Epithelial cell of proximal tubule (primary cell): ENCODE measurements around the gene KIF26B. TPM values are rescaled to one million over a fixed set of nuclear protein-coding genes. Genes with fewer than 3 reads are reported as not detected.
"Not testable (repeated sequence)": the region's sequence is repeated elsewhere in the genome, so short reads cannot be mapped to it uniquely, and the experiment has no call there.

ENCODE experiments used
- DNase-seq: peaks from one replicate; pipeline ENCODE4 v3.0.0-alpha.2; 2011; ENCODE audit warnings: low read depth
- H3K4me3 ChIP-seq: 2 replicates; pipeline ENCODE4 v1.5.1; 2011; ENCODE audit warnings: low read depth, mild to moderate bottlenecking, low read length
- total RNA-seq: library from RNA; depleted of rRNA; stranded (reverse); fragments of >200 nt; gene quantifications from 2 replicates; pipeline ENCODE4 v1.2.3, GENCODE V29; 2015
- TF ChIP-seq, protein P1 (sequence below): conservative IDR thresholded peaks from 2 replicates; pipeline ENCODE4 v1.5.1; 2012; ENCODE audit warnings: low read depth, mild to moderate bottlenecking, low read length

KIF26B gene
- total RNA-seq, 1 donor from 2014 or later = 2.8 TPM

DNA sequence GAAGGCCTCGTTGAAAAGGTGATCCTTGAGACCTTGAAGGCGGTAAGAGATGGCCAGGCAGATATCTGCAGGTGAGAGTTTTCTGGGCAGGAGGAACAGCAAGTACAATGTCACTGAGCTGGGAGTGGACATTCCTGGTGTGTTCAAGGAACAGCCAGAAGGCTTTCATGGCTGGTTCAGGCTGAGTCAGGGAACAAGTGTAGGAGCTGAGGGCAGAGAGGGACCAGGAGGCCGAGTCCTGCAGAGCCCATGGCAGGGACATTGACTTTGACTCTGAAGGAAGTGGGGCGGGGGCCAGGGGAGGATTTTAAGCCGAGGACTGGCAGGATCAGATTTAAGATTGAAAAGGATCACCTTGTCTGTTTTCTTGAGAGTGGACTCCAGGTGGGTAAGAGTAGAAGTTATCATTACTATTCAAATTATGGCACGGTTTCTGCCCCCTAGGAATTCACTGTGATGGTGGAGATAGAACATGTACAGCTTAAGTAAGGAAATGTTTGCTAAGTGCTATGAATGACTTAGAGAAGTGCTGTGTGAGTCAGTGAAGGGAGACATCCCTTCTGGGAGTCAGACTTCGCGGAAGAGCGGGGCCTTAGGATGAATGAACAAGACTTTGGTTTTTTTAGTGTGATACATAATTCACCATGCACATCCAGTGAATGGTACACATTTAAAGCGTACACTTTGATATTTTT is 202.3 kb downstream of the KIF26B start:
- TF ChIP-seq, protein P1, sequence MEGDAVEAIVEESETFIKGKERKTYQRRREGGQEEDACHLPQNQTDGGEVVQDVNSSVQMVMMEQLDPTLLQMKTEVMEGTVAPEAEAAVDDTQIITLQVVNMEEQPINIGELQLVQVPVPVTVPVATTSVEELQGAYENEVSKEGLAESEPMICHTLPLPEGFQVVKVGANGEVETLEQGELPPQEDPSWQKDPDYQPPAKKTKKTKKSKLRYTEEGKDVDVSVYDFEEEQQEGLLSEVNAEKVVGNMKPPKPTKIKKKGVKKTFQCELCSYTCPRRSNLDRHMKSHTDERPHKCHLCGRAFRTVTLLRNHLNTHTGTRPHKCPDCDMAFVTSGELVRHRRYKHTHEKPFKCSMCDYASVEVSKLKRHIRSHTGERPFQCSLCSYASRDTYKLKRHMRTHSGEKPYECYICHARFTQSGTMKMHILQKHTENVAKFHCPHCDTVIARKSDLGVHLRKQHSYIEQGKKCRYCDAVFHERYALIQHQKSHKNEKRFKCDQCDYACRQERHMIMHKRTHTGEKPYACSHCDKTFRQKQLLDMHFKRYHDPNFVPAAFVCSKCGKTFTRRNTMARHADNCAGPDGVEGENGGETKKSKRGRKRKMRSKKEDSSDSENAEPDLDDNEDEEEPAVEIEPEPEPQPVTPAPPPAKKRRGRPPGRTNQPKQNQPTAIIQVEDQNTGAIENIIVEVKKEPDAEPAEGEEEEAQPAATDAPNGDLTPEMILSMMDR = no peak
- H3K4me3 ChIP-seq = no peak overlapping the region
- no peak for DNase-seq

DNA sequence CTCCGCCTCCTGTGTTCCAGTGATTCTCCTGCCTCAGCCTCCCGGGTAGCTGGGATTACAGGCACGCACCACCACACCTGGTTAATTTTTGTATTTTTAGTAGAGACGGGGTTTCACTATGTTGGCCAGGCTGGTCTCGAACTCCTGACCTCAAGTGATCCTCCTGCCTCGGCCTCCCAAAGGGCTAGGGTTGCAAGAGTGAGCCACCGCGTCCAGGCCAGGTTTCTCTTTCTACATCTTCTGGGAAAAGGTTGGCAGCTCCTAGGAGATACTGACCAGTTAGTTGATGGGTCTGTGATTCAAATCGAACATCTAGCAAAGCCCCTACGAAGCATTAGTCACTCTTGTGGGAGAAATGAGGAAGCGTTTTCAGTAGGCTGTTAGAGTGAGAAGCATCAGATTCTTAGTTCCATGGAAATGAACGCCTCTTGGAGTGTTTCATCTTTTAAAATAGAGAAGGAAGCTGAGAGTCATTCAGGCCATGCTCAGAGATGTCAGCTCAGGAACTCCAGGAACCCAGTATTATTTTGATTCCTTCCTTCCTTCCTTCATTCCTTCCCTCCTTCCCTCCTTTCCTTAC is 204.4 kb downstream of the KIF26B start:
- DNase-seq, H3K4me3 ChIP-seq: not testable (repeated sequence)

DNA sequence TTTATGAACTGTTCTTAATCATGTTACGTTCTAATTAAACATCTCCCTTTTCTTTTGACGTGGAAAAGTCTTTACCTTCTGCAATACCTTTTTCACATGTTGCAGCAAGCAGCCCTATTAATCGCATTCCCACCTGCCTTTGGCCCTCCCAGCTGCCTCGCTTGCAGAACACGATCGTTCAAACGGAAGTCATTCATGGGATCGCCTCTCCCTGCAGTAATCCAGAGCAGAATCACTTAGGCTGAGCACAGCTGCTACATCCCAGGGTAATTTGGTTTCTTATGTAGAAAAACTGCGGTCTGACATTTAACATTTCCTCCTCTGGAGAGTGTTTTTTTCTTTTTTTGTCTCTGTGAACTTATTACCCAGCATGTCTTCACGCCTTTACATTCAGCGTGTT is 206.3 kb downstream of the KIF26B start:
- DNase-seq = no peak

DNA sequence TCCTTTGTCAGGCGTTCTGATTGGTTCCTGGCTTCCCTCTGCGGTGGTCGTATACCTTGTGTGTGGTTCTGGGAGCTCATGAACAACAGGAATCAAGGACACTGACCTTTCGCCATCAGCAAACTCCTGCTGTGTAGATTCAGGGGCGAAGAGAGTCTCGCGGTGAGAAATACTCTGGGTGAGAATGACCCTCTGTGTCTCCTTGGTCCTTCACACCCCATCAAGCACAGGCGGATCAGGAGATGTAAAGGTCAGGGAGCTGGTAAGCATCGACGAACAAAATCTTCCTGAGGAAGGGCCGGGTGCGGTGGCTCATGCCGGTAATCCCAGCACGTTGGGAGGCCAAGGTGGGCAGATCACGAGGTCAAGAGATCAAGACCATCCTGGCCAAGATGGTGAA is 207.2 kb downstream of the KIF26B start:
- TF ChIP-seq, protein P1 = no peak
- H3K4me3 ChIP-seq = no peak overlapping the region
- no peak for DNase-seq

More for the DNA sequence above, 206.3 kb downstream of the KIF26B start:
- no peak overlapping the region for H3K4me3 ChIP-seq
- TF ChIP-seq, protein P1 = no peak

DNA sequence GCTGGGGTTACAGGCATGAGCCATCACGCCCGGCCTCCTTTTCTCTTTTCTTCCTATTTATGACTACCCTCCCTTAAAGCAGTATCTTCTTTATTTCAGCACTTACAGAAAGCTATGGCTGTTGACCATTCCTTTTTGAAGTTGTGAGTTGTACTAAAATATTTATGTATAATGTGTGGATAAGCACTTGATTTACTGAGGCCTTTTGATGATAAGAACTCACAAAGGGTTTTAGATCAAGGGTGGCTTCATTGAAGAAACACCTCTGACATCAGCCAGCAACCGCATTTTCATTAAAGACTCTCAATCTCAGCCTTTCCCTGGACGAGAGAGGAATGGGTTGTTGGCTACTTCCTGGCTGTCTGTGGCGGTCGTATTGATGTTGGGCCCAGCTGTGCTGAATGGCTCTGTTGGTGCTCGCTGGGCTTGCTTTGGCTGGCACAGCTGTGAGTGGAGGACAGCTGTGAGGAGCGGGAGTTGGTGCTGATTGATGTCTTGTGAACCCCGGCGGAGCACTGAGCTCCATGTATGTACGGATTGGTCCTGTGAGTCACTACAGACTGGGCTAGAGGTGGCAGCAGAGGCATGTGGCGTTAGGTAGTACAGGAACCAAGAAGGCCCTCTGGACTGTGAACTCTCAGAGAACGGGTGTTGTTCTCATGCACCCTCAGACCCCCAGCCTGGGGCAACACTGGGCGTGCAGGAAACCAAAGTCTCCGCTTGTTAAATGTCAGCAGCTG is 208.8 kb downstream of the KIF26B start:
- DNase-seq = no peak
- TF ChIP-seq, protein P1 = no peak
- no peak overlapping the region for H3K4me3 ChIP-seq

DNA sequence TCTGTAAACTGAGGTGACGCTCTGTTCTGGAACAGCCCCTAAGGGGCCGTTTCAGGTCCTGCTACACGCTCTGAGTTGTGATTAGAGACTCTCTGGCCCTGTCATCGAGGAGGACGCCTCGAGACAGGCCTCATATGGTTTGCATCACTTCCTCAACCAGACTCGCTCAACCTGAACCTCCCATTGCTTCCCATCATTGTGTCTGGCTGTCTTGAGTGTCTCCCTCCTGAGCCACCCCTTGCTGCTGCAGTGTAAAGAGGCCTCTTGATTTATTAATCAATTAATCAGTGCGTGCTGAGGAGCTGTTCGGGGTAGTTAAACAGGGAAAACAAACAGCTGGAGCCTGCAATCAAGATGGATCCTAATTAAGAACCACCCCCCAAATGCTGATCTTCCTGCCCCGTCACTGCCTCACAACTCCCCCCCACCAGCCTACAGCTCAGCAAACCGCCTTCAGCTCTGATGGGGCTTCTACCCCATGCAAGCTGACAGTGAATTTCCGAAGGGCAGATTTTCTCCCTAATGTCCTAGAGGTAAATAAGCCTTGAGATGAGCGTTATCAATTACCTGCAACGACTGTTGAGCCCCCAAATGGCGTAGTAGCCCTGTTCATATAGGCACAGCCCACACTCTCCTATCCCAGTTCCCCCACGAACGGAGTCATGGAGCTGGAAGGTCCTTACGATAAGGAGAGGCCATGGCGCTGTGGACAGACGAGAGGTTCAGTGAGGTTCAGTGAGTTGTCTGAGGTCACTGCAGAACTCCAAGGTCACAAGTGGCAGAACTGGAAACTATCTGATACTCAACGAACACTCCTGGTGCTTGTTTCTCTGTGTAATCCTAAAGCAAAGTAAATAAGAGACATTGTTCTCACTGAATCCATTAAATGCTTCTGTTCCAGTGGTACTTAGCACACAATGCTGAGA is 210.6 kb downstream of the KIF26B start:
- TF ChIP-seq, protein P1 = no peak
- no peak for DNase-seq
- H3K4me3 ChIP-seq = no peak overlapping the region

DNA sequence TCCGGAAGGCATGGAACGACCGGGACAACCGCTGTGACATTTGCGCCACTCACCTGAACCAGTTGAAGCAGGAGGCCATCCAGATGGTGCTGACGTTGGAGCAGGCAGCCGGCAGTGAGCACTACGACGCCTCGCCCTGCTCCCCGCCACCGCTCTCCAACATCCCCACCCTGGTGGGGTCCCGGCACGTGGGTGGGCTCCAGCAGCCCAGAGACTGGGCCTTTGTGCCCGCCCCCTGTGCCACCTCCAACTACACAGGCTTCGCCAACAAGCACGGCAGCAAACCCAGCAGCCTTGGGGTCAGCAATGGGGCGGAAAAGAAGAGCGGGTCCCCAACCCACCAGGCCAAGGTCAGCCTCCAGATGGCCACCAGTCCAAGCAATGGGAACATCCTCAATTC is 212.1 kb downstream of the KIF26B start:
- H3K4me3 ChIP-seq = no peak overlapping the region
- TF ChIP-seq, protein P1 = no peak
- no peak for DNase-seq
